Activated effector memory CD4-positive, alpha-beta T cell treated with Interleukin-2 at 50 U/mL for 16 hours (primary cell): ENCODE measurements around the gene SON.
"Not testable (repeated sequence)": the region's sequence is repeated elsewhere in the genome, so short reads cannot be mapped to it uniquely, and the experiment has no call there.

Source experiments
- DNase-seq: peaks from one replicate; pipeline ENCODE4 v3.0.0-alpha.2; 2020

SON gene

DNA sequence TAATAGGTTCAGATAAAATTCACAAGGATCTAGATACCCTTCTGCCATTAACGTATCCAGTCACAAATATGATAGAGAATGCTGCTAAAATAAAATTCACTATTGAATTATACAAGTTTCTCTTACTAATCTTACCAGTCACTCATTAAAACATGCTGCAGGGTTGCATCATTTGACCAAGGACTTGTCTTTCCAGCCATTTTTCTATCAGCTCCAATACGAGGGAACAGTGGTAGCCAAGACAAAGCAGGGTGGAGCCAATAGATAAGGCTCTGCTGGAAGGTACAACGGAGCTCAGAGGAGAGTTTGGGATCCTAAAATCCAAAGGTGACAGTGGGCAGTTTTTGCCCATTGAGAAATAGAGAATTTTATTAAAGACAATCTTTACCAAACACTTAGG is 41.6 kb downstream of the SON start:
- no peak for DNase-seq

- no peak for DNase-seq
Measured at GRCh38 chr21:33586927-33587326, 44.1 kb downstream of the SON start.

DNA sequence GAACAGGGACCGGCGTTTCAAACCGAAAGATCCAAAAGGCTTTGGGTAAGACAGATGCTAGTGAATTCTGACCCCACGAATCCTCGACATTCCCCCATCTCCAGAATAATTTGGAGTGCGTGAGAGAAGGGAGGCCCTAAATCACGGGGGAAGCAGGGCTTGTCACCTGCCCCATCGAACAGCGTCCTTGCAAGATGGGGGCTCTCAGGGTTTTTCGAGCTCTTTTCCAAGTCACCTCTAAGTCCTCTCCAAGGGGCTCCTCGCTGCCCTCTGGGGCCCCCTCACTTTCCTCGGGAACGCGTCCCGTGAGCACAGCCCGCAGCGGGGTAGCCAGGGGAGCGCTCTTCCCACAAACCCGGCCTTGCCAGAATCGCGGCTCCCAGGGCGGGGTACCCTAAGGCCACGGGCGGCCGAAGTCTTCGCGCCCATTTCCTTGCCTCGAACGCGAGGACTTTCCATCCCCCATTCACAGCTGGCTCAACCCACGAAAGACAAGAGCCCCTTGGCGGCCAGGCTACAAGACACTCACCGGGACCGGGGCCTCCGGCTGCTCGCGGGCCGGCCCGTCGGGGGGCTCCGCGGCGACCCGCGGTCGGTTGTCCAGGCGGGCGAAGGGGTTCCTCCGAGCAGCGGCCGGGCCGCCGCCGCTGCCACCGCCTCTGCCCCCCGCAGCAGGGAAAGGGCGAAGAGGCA is 45.1 kb downstream of the SON start:
- DNase-seq: no peak

- DNase-seq: peak; percentile 85
Measured at GRCh38 chr21:33588485-33589335, 45.9 kb downstream of the SON start, which contains the start of gene DONSON. DONSON (minus strand) TSS chr21:33588684; CDS start chr21:33588641, 43 bp downstream.

DNA sequence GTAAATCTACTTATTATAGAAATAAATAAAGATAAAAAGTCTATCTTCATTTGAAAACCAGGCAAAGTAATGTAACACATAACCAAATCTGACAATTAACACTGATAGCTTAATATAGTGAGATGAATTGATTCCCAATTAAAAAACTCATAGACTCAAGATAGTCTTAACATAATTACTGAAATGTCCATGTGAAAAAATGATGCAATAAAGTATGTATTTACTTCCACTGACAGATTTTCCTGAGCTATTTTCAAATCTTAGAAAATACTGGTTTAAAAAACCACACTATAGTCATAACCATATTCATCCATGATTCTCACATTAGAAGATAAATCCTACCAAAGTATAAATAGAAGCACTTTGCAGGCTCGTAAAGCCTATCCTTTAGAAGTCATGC is 55.2 kb downstream of the SON start:
- no peak for DNase-seq

DNA sequence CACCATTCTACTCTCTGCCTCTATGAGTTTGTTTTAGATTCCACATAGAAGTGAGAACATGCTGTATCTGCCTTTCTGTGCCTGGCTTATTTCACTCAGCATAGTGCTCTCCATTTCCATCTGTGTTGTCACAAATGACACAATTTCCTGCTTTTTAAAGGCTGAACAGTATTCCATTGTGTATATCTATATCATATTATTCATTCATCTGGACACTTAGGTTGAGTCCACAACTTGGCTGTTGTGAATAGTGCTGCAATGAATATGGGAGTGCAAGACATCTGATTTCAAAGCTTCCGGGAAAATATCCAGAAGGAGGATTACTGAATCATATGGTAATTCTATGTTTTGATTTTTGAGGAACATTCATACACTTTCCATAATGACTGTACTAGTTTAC is 65.7 kb downstream of the SON start:
- DNase-seq: no peak

- no peak for DNase-seq
Measured at GRCh38 chr21:33611006-33611744, 68.3 kb downstream of the SON start.

DNA sequence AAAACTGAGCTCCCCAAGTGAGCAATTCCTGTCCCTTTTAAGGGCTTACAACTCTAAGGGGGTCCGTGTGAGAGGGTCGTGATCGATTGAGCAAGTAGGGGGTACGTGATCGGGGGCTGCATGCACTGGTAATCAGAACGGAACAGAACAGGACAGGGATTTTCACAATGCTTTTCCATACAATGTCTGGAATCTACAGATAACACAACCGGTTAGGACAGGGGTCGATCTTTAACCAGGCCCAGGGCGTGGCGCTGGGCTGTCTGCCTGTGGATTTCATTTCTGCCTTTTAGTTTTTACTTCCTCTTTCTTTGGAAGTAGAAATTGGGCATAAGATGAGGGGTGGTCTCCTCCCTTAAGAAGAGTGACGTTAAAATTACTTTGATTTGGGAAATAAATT is 74.7 kb downstream of the SON start:
- not testable (repeated sequence) for DNase-seq

DNA sequence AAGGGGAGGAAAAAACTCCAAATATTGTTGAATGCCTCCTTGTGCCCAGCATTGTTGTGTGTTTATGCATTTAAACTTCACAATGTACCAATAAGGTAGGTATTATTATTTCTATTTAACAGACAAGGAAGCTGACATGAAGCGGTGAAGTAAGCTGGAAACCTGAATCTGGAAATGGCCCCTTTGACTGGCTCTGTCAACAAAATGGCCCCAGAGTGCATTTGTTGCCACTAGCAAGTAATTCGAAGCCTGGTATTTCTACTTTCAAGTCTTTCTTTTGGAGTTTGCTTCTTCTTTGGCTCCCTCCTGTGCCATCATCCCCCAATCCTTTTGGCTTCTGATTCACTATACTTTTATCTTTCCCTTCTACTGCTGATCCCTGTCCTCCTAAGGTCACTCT is 75.6 kb downstream of the SON start:
- DNase-seq: no peak

DNA sequence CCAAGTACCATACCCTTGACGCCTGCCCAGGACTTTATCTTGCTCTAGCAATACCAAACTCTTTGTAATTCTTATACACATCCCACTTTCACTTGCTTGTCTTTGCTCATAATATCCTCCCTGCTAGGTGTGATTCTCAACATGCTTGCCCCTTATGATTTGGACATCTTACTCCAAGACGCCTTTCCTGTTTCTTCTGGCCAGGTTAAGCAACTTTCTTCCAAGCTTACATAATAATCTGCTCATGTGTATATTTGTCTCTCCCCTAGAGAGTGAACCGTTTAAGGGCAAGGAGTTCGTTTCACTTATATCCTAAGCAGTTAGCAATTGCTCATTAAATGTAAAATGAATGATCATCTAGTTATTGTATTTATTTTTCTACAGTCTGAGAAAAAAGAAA is 76.9 kb downstream of the SON start:
- DNase-seq: no peak

- DNase-seq: no peak
Measured at GRCh38 chr21:33622253-33622652, 79.4 kb downstream of the SON start.

- DNase-seq: not testable (repeated sequence)
Measured at GRCh38 chr21:33626151-33626550, 83.3 kb downstream of the SON start.
